ENCODE measurements around the gene EDN1.

DNA sequence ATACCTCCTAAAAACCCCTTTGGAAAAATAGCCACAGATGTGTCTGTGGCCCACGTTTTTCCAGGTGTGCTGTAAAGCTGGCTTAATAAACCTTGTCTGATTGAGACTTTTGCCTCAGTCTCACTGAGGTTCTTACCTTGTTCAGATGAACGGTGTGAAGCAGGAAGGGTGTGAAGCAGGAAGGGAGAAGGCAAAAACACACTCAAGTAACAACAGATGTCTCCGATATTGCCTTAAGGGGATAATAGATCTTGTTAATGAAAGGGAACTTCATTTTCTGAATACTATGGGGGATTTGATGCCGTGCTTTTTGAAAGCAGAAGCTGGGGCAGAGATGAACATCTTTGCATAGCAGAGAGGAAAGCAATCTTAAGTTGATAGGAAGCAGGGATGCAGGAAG lies 37.8 kb downstream of the EDN1 start:
- TF ChIP-seq CTCF (IDR thresholded peaks at IDR 0.05; ENCODE audit: insufficient read depth, low read depth, low read length) (no peak), EZH2 (IDR thresholded peaks at IDR 0.05; ENCODE audit: insufficient read depth, low read length) (no peak)

All from astrocyte (in vitro differentiated cells and primary cell).